NCI-H345 treated with DMSO at 0.1 percent for 48 hours (cell line): Measurements from ENCODE around the gene DPY19L2.
"Not testable (repeated sequence)": the region's sequence is repeated elsewhere in the genome, so short reads cannot be mapped to it uniquely, and the experiment has no call there.

Experiments used
- DNase-seq: peaks from one replicate; lab custom pipeline; 2025; ENCODE audit not compliant: unreplicated experiment; lab: John Stamatoyannopoulos, UW

The DPY19L2 gene

GRCh38 chr12:63545298-63545916, 122.9 kb downstream of the DPY19L2 start:
- DNase-seq = not testable (repeated sequence)

DNA sequence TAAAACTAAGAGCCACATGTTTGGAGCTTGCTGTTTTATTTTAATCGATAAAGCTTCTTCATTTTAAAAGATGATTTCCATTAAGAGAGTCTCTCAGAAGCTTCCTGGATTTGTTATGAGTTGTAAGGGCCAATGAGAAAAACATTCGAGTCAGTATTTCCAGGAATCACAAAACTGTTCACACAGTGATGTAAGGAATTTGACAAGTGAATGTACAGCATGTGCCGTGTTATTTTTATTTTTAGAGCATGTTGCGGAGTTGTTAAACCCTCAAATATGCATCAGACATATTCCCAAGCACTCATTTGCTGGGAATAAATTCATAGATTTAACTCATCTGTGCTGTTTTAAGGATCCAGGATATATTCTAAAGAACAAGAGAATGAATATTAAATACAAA, 129.6 kb downstream of the DPY19L2 start:
- DNase-seq = not testable (repeated sequence)

GRCh38 chr12:63537838-63538237, 130.5 kb downstream of the DPY19L2 start:
- not testable (repeated sequence) for DNase-seq

DNA sequence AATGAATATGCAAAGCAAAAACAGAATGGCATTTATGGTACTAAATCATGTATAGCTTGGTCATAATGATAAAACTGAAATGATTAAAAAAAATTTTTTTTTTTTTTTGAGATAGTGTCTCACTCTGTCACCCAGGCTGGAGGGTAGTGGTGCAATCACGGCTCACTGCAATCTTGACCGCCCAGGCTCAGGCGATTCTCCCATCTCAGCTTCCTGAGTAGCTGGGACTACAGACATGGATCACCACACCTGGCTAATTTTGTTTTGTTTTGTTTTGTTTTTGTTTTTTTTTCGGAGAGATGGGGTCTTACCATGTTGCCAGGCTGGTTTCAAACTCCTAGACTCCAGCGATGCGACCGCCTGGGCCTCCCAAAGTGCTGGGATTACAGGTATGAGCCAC, 138.7 kb downstream of the DPY19L2 start:
- DNase-seq = not testable (repeated sequence)

GRCh38 chr12:63525831-63526230, 142.5 kb downstream of the DPY19L2 start:
- DNase-seq = no peak

DNA sequence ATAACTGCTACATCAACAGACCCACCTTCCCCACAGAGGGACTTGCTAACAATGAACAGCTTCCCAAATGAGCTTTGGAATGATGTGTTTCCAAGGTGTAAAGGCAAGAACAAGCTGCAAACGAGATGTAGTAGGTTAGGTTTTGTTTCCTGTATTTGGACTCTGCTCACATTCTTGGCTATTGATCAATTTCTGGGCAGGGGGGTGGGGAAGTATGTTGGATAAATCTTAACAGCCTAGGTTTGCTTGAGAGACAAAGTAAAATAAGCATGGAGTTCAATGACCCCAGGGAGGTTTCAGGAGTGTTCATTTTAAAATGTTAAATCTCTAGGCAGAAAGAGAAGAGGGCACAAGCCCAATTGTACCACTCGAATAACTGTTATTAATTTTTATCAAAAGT, 146.6 kb downstream of the DPY19L2 start:
- DNase-seq = no peak
